H9 (cell line): ENCODE data around the gene EPB41L4A. TPM values are rescaled to one million over a fixed set of nuclear protein-coding genes. Genes with fewer than 3 reads are reported as not detected.

ENCODE experiments used
- DNase-seq: peaks from one replicate; pipeline ENCODE4 v3.0.0-alpha.2; 2017
- H2AFZ ChIP-seq: one replicate; pipeline ENCODE4 v1.6.1; 2013; ENCODE audit warnings: mild to moderate bottlenecking, low read length, control low read depth, moderate library complexity
- H2AK5ac ChIP-seq: 2 replicates; pipeline ENCODE4 v1.6.1; 2013; ENCODE audit warnings: low read length, control low read depth, mixed read lengths; ENCODE audit not compliant: insufficient read length
- H2BK120ac ChIP-seq: one replicate; pipeline ENCODE4 v1.6.1; 2013; ENCODE audit warnings: low read depth, mild to moderate bottlenecking, low read length, control low read depth, inconsistent platforms; ENCODE audit not compliant: poor library complexity, severe bottlenecking
- H2BK12ac ChIP-seq: 2 replicates; pipeline ENCODE4 v1.6.1; 2013; ENCODE audit warnings: low read length, control low read depth, mixed read lengths, low read depth; ENCODE audit not compliant: insufficient read length
- H2BK15ac ChIP-seq: 2 replicates; pipeline ENCODE4 v1.6.1; 2013; ENCODE audit warnings: low read depth, low read length, control low read depth
- H2BK20ac ChIP-seq: one replicate; pipeline ENCODE4 v1.6.1; 2013; ENCODE audit warnings: low read depth, mild to moderate bottlenecking, low read length, control low read depth, inconsistent platforms; ENCODE audit not compliant: poor library complexity, severe bottlenecking
- H2BK5ac ChIP-seq: 2 replicates; pipeline ENCODE4 v1.6.1; 2013; ENCODE audit warnings: low read length, control low read depth, mixed read lengths; ENCODE audit not compliant: insufficient read length
- H3K14ac ChIP-seq: 2 replicates; pipeline ENCODE4 v1.6.1; 2013; ENCODE audit warnings: low read length, control low read depth; ENCODE audit not compliant: insufficient read depth
- H3K18ac ChIP-seq: 2 replicates; pipeline ENCODE4 v1.6.1; 2013; ENCODE audit warnings: low read depth, mild to moderate bottlenecking, mixed read lengths, low read length, control low read depth; ENCODE audit not compliant: insufficient read length
- H3K23ac ChIP-seq: 2 replicates; pipeline ENCODE4 v1.6.1; 2013; ENCODE audit warnings: low read length, control low read depth, mixed read lengths, low read depth; ENCODE audit not compliant: insufficient read length
- H3K23me2 ChIP-seq: 2 replicates; pipeline ENCODE4 v1.6.1; 2013; ENCODE audit warnings: low read depth, mild to moderate bottlenecking, mixed read lengths, low read length, control low read depth; ENCODE audit not compliant: insufficient read length, poor library complexity, severe bottlenecking
- H3K27ac ChIP-seq: 2 replicates; pipeline ENCODE4 v1.5.1; 2013; ENCODE audit warnings: low read length, control low read depth, mixed read lengths, low read depth; ENCODE audit not compliant: insufficient read length
- H3K27me3 ChIP-seq: 2 replicates; pipeline ENCODE4 v1.6.1; 2013; ENCODE audit warnings: low read length, control low read depth, inconsistent platforms; ENCODE audit not compliant: insufficient read depth
- H3K4ac ChIP-seq: 2 replicates; pipeline ENCODE4 v1.6.1; 2013; ENCODE audit warnings: low read depth, mild to moderate bottlenecking, control low read depth, inconsistent platforms, low read length, moderate library complexity
- H3K4me1 ChIP-seq: 2 replicates; pipeline ENCODE4 v1.6.1; 2013; ENCODE audit warnings: low read length, control low read depth, inconsistent platforms; ENCODE audit not compliant: insufficient read depth
- H3K4me2 ChIP-seq: 2 replicates; pipeline ENCODE4 v1.6.1; 2013; ENCODE audit warnings: low read length, control low read depth, mixed read lengths; ENCODE audit not compliant: insufficient read length, insufficient read depth
- H3K56ac ChIP-seq: 2 replicates; pipeline ENCODE4 v1.6.1; 2013; ENCODE audit warnings: low read depth, mild to moderate bottlenecking, mixed read lengths, low read length, control low read depth; ENCODE audit not compliant: insufficient read length
- H3K79me1 ChIP-seq: 2 replicates; pipeline ENCODE4 v1.6.1; 2013; ENCODE audit warnings: low read depth, mild to moderate bottlenecking, moderate library complexity, low read length, control low read depth, inconsistent platforms; ENCODE audit not compliant: insufficient read depth, poor library complexity, severe bottlenecking
- H3K79me2 ChIP-seq: 2 replicates; pipeline ENCODE4 v1.6.1; 2013; ENCODE audit warnings: low read length, control low read depth, inconsistent platforms; ENCODE audit not compliant: insufficient read depth
- H3K9ac ChIP-seq: 2 replicates; pipeline ENCODE4 v1.6.1; 2013; ENCODE audit warnings: low read length, control low read depth, mixed read lengths; ENCODE audit not compliant: insufficient read length; ENCODE audit errors: extremely low read depth
- H3K9me3 ChIP-seq: one replicate; pipeline ENCODE4 v1.6.1; 2013; ENCODE audit warnings: low read depth, low read length, inconsistent platforms; ENCODE audit not compliant: control insufficient read depth
- H3T11ph ChIP-seq: one replicate; pipeline ENCODE4 v1.6.1; 2013; ENCODE audit warnings: mild to moderate bottlenecking, low read length, control low read depth, inconsistent platforms
- H4K20me1 ChIP-seq: one replicate; pipeline ENCODE4 v1.6.1; 2013; ENCODE audit not compliant: control insufficient read depth, insufficient read length, insufficient read depth
- H4K5ac ChIP-seq: 2 replicates; pipeline ENCODE4 v1.6.1; 2013; ENCODE audit warnings: low read depth, mild to moderate bottlenecking, mixed read lengths, low read length, control low read depth; ENCODE audit not compliant: insufficient read length
- H4K8ac ChIP-seq: replicated peaks from 2 replicates; pipeline ENCODE4 v1.6.1; 2013; ENCODE audit warnings: low read length, control low read depth, mixed read lengths, low read depth; ENCODE audit not compliant: insufficient read length
- H4K91ac ChIP-seq: 2 replicates; pipeline ENCODE4 v1.6.1; 2013; ENCODE audit warnings: low read depth, mild to moderate bottlenecking, moderate library complexity, mixed read lengths, low read length, control low read depth; ENCODE audit not compliant: insufficient read length
- H3K27ac Mint-ChIP-seq, 3 experiments: 2 replicates in 2 of 3; 3 replicates in 1 of 3; pipeline ENCODE4 v1.8.0; 2020 to 2021; ENCODE audit warnings: mixed read lengths in 3 of 3, mild to moderate bottlenecking in 1 of 3, moderate library complexity in 1 of 3
- H3K27me3 Mint-ChIP-seq: 2 replicates; pipeline ENCODE4 v1.8.0; 2021; ENCODE audit warnings: low read depth, mild to moderate bottlenecking, moderate library complexity, mixed read lengths
- H3K36me3 Mint-ChIP-seq, 3 experiments: 2 replicates in 2 of 3; 3 replicates in 1 of 3; pipeline ENCODE4 v1.8.0; 2020 to 2021; ENCODE audit warnings: low read depth in 3 of 3, mixed read lengths in 3 of 3; ENCODE audit not compliant: insufficient read depth in 1 of 3
- H3K4me1 Mint-ChIP-seq, 2 experiments: 2 replicates each; pipeline ENCODE4 v1.8.0; 2020; ENCODE audit warnings: mixed read lengths in 2 of 2
- H3K4me3 Mint-ChIP-seq, 2 experiments: 2 replicates in 1 of 2; 3 replicates in 1 of 2; pipeline ENCODE4 v1.8.0; 2020 to 2021; ENCODE audit warnings: mild to moderate bottlenecking in 2 of 2, mixed read lengths in 2 of 2, moderate library complexity in 1 of 2
- H3K9me3 Mint-ChIP-seq, 2 experiments: 2 replicates in 1 of 2; 3 replicates in 1 of 2; pipeline ENCODE4 v1.8.0; 2020; ENCODE audit warnings: mild to moderate bottlenecking in 2 of 2, mixed read lengths in 2 of 2, moderate library complexity in 1 of 2
- CTCF ChIP-seq: fragments of 200-600 bp; sonication (generic); conservative IDR thresholded peaks from 3 replicates; pipeline ENCODE4 v1.8.0; 2021; ENCODE audit warnings: antibody characterized with exemption, mild to moderate bottlenecking
- WGBS: extraction: QIAGEN DNeasy Blood & Tissue Kit; methylation state at CpG from one replicate; pipeline ENCODE4 v1.1.7; 2013; ENCODE audit warnings: missing lambda C conversion rate, low lambda C conversion rate, mixed read lengths; ENCODE audit not compliant: insufficient read length; ENCODE audit errors: extremely low coverage; 5-methylcytosine and 5-hydroxymethylcytosine counted together
- total RNA-seq: library from RNA; stranded (reverse); gene quantifications from 2 replicates; pipeline ENCODE4 v1.2.1, GENCODE V29; 2021

The EPB41L4A gene
- total RNA-seq, 1 experiment from 2014 or later, result 4.9 TPM

GRCh38 chr5:112270299-112271293 is 148.5 kb downstream of the EPB41L4A start:
- WGBS, result no CpG with 5 or more reads among the region's 4 CpGs
- Mint-ChIP-seq H3K27ac (peak overlapping the region in 2 of 3 experiments; percentile 5 to 38; a peak in 1 of 7 replicates), H3K4me1 (peaks cover 6 to 10% of the 10 kb centered on the region in 2 experiments)

More at GRCh38 chr5:112270299-112271293, 148.5 kb downstream of the EPB41L4A start:
- H3K27me3 ChIP-seq, result no peaks in the 10 kb centered on the region
- H3K79me1 ChIP-seq, result no peaks in the 10 kb centered on the region
- no peak overlapping the region for H3K56ac ChIP-seq
- H2AFZ ChIP-seq, result no peak overlapping the region
- no peak overlapping the region for H4K5ac ChIP-seq
- no peak overlapping the region for H3K4ac ChIP-seq
- H3K27ac ChIP-seq, result no peak overlapping the region
- H4K91ac ChIP-seq, result no peak overlapping the region
- H3K79me2 ChIP-seq, result no peaks in the 10 kb centered on the region
- H2BK20ac ChIP-seq, result no peak overlapping the region
- H3T11ph ChIP-seq, result no peak overlapping the region
- no peaks in the 10 kb centered on the region for H3K36me3 Mint-ChIP-seq
- no peak overlapping the region for H3K18ac ChIP-seq
- H3K9me3 Mint-ChIP-seq, result no peaks in the 10 kb centered on the region
- no peak overlapping the region for H2BK120ac ChIP-seq
- H3K4me3 Mint-ChIP-seq, result no peak overlapping the region
- H3K14ac ChIP-seq, result no peak overlapping the region
- H2BK5ac ChIP-seq, result no peak overlapping the region
- H3K27me3 Mint-ChIP-seq, result no peaks in the 10 kb centered on the region
- no peak for TF ChIP-seq CTCF
- no peaks in the 10 kb centered on the region for H3K23me2 ChIP-seq
- no peaks in the 10 kb centered on the region; the same call in 1 of the 2 replicates for H3K4me1 ChIP-seq
- no peak overlapping the region for H3K4me2 ChIP-seq
- no peak overlapping the region for H2BK15ac ChIP-seq
- no peaks in the 10 kb centered on the region for H4K20me1 ChIP-seq
- H3K9me3 ChIP-seq, result no peaks in the 10 kb centered on the region
- DNase-seq, result no peak
- H2AK5ac ChIP-seq, result no peak overlapping the region
- H3K9ac ChIP-seq, result no peak overlapping the region
- H2BK12ac ChIP-seq, result no peak overlapping the region
- H3K23ac ChIP-seq, result no peak overlapping the region
- no peak overlapping the region for H4K8ac ChIP-seq
